ENCODE data around the gene SMOC2. TPM values are rescaled to one million over a fixed set of nuclear protein-coding genes. Genes with fewer than 3 reads are reported as not detected.

SMOC2 gene
- total RNA-seq, 3 donors from 2014 or later: 14.4 to 67.2 (median 63.6) TPM

DNA sequence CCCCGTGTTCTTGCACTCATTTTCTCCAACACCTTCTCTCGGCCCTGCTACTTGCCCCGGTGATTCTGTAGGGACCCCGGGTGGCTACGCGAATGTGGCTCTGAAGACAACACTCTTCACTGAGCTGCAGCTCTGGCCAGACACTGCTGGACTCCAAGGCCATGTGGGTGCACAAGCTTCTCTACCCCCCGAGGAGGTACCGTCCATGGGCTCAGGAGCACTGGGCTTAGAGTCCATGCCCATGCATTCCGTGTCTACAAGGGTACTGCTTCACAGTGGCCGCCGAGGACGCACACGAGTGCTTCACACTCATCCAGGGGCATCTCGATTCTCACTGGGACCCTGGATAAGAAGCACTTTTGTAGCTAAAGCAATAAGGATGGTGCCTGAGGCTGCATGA lies 59.5 kb downstream of the SMOC2 start:
- intact Hi-C loops (cut with DNase I; ENCODE audit: low total_unique reads): no loop called here
- Histone ChIP-seq H3K27ac (no peak overlapping the region), H3K4me1 (no peaks in the 10 kb centered on the region), H3K4me3 (no peak overlapping the region), H3K27me3 (no peaks in the 10 kb centered on the region), H3K9me3 (no peaks in the 10 kb centered on the region), H3K36me3 (no peaks in the 10 kb centered on the region)
- TF ChIP-seq POLR2A (IDR thresholded peaks at IDR 0.05) (no peak), POLR2AphosphoS5 (IDR thresholded peaks at IDR 0.05) (no peak)
- TF ChIP-seq, protein P1, sequence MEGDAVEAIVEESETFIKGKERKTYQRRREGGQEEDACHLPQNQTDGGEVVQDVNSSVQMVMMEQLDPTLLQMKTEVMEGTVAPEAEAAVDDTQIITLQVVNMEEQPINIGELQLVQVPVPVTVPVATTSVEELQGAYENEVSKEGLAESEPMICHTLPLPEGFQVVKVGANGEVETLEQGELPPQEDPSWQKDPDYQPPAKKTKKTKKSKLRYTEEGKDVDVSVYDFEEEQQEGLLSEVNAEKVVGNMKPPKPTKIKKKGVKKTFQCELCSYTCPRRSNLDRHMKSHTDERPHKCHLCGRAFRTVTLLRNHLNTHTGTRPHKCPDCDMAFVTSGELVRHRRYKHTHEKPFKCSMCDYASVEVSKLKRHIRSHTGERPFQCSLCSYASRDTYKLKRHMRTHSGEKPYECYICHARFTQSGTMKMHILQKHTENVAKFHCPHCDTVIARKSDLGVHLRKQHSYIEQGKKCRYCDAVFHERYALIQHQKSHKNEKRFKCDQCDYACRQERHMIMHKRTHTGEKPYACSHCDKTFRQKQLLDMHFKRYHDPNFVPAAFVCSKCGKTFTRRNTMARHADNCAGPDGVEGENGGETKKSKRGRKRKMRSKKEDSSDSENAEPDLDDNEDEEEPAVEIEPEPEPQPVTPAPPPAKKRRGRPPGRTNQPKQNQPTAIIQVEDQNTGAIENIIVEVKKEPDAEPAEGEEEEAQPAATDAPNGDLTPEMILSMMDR (IDR thresholded peaks at IDR 0.05): no peak
- no peak for DNase-seq (ENCODE audit: low spot score in 2 of 2)

DNA sequence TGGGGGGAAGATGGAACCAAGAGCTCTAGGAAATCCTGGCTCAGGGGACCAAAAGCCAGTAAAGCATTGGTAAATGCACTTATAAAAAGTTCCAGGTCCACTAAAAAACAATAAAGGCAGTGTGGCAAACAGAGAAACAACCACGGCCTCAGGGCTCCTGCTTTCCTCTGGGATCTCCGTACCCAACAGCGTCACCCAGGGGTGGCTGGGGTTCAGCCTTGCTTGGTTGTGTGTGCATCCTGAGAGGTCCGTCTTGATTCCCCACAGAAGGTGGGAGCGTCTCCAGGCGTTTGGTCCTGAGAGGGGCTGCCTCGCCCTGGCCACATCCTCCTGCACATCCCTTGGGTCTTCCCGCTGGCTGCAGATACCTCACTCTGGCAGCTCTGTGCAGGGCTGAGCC lies 60.6 kb downstream of the SMOC2 start:
- DNase-seq (ENCODE audit: low spot score in 2 of 2): no peak
- no peak overlapping the region for H3K4me3 ChIP-seq
- intact Hi-C loops (cut with DNase I; ENCODE audit: low total_unique reads): no loop called here
- no peaks in the 10 kb centered on the region for H3K36me3 ChIP-seq
- H3K4me1 ChIP-seq: no peaks in the 10 kb centered on the region
- H3K27me3 ChIP-seq: no peaks in the 10 kb centered on the region
- H3K9me3 ChIP-seq: no peaks in the 10 kb centered on the region
- TF ChIP-seq, protein P1 (IDR thresholded peaks at IDR 0.05): no peak
- H3K27ac ChIP-seq: no peak overlapping the region

DNA sequence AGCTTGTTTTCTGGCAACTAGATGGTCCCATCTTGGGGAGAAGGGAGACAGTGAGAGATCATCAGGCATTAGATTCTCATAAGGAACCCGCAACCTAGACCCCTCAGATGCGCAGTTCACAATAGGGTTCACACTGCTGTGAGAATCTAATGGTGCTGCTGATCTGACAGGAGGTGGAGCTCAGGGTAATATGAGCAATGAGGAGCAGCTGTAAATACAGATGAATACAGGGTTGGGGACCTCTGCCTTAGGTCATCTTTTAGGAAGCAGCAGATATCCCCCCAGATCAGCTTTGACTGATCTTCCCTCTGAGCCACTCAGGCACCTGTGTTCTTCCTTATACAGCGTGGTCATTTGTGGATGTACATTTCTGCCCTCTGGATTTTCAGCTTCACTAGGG lies 63.4 kb downstream of the SMOC2 start:
- no peak for DNase-seq (ENCODE audit: low spot score in 2 of 2)
- Histone ChIP-seq H3K27ac (no peak overlapping the region), H3K27me3 (no peaks in the 10 kb centered on the region), H3K4me3 (no peak overlapping the region), H3K36me3 (no peaks in the 10 kb centered on the region), H3K9me3 (no peaks in the 10 kb centered on the region), H3K4me1 (no peaks in the 10 kb centered on the region)
- TF ChIP-seq POLR2A (IDR thresholded peaks at IDR 0.05): no peak
- TF ChIP-seq, protein P1 (IDR thresholded peaks at IDR 0.05): no peak
- no peak for TF ChIP-seq POLR2AphosphoS5 (IDR thresholded peaks at IDR 0.05)
- intact Hi-C loops (cut with DNase I; ENCODE audit: low total_unique reads): no loop called here

DNA sequence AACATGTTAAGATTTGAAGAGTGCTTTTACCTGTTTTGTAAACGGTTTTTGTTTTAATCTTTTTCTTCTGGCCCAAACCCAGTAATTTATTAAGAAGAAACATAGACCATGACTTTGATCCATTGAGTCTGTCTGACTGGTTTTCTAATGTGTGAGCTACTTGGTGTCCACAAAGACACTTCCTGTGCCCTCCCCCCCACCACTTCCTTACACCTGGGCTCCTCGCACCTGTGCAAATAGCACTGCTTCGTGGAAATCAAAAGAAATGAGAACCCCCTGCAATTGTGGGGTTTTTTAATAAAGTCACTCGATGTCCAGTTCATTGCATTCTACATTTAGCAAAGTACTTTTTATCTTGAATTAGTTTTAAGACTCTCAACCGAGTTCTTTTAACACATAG lies 65.5 kb downstream of the SMOC2 start:
- no peaks in the 10 kb centered on the region for H3K9me3 ChIP-seq
- intact Hi-C loops (cut with DNase I; ENCODE audit: low total_unique reads): no loop called here
- DNase-seq (ENCODE audit: low spot score in 2 of 2): no peak
- no peak overlapping the region for H3K27ac ChIP-seq
- TF ChIP-seq, protein P1 (IDR thresholded peaks at IDR 0.05): no peak
- TF ChIP-seq POLR2A (IDR thresholded peaks at IDR 0.05): no peak
- TF ChIP-seq POLR2AphosphoS5 (IDR thresholded peaks at IDR 0.05): no peak
- H3K27me3 ChIP-seq: no peaks in the 10 kb centered on the region
- no peaks in the 10 kb centered on the region for H3K36me3 ChIP-seq
- H3K4me3 ChIP-seq: no peak overlapping the region
- no peaks in the 10 kb centered on the region for H3K4me1 ChIP-seq

DNA sequence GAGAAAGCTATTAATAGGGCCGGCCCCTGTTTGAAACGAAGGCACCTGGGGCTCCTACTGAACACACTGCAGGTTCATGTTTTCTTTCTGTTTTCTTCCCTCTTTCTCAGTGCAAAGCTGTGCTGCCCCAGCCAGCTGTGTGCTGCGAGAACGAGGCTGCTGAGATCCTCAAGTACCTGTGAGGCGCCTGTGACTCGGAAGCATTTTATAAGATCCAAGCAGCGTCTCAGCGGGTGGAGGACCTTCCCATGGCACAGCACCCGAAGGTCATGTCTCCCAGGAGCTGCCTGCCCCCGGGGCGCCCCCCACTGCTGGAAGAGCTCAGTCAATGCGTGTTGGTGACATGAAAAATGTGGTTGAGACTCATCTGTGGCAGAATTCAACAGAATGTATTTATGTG lies 66.3 kb downstream of the SMOC2 start:
- intact Hi-C loops (cut with DNase I; ENCODE audit: low total_unique reads): no loop called here
- H3K27ac ChIP-seq: no peak overlapping the region
- no peaks in the 10 kb centered on the region for H3K9me3 ChIP-seq
- no peaks in the 10 kb centered on the region for H3K27me3 ChIP-seq
- DNase-seq (ENCODE audit: low spot score in 2 of 2): no peak
- TF ChIP-seq POLR2AphosphoS5 (IDR thresholded peaks at IDR 0.05) (no peak), POLR2A (IDR thresholded peaks at IDR 0.05) (no peak)
- TF ChIP-seq, protein P1 (IDR thresholded peaks at IDR 0.05): no peak
- H3K36me3 ChIP-seq: no peaks in the 10 kb centered on the region
- H3K4me1 ChIP-seq: no peaks in the 10 kb centered on the region
- no peak overlapping the region for H3K4me3 ChIP-seq

All from breast epithelium (tissue), 4 donors.